NK-92 (cell line): ENCODE results near the gene YPEL1.
"Not testable (repeated sequence)": the region's sequence is repeated elsewhere in the genome, so short reads cannot be mapped to it uniquely, and the experiment has no call there.

Source experiments
- DNase-seq: peaks from one replicate; lab custom pipeline; 2025; ENCODE audit not compliant: unreplicated experiment; lab: John Stamatoyannopoulos, UW

Gene YPEL1

GRCh38 chr22:21701384-21701971 lies 34.1 kb downstream of the YPEL1 start:
- no peak for DNase-seq

- DNase-seq = no peak
Observed at GRCh38 chr22:21700822-21701221, 34.8 kb downstream of the YPEL1 start.

GRCh38 chr22:21699643-21700042 lies 36.0 kb downstream of the YPEL1 start:
- no peak for DNase-seq

- DNase-seq = no peak
Observed at GRCh38 chr22:21698430-21699329, 36.9 kb downstream of the YPEL1 start.

DNA sequence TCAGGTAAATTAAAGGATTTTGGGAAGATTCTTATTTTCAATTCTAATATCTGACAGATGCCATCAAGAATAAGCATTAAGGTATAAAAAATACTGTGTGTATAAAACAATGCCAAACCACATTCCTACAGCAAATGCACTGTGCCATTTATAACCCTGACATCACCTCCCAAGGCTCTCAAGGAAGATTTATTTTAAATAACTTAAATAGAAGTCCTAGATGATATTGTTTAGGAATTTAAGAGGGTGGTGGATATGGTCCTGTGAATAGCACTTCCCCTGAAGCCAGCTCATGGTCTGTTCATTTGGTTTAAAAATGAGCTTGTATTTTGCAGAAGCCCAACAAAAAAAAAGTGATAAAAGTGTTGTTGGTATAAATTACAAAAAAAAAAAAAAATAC lies 37.7 kb downstream of the YPEL1 start:
- no peak for DNase-seq

GRCh38 chr22:21697021-21697771 lies 38.4 kb downstream of the YPEL1 start:
- no peak for DNase-seq

DNA sequence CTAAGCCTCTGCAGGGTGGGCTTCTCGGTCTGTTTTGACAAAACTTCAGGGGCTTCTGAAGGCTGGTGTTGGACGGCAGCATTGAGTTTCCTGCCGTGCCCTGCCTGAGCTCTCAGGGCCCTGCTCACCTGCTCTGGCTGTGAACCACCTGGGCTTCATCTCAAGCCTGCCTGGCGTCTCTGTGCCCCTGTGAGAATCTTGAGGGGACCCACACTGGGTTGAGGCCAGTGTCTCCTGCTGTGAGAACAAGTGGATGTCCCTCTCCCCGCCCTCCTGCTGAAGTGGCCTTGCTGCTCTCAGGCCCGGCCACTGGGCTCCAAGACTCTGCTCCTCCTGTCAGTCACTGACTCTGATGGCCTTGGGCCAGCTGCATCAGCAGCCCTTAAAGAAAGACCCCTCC lies 39.5 kb downstream of the YPEL1 start:
- no peak for DNase-seq

GRCh38 chr22:21695430-21696085 lies 40.0 kb downstream of the YPEL1 start:
- DNase-seq = no peak

GRCh38 chr22:21694795-21695429 lies 40.7 kb downstream of the YPEL1 start:
- DNase-seq = no peak

DNA sequence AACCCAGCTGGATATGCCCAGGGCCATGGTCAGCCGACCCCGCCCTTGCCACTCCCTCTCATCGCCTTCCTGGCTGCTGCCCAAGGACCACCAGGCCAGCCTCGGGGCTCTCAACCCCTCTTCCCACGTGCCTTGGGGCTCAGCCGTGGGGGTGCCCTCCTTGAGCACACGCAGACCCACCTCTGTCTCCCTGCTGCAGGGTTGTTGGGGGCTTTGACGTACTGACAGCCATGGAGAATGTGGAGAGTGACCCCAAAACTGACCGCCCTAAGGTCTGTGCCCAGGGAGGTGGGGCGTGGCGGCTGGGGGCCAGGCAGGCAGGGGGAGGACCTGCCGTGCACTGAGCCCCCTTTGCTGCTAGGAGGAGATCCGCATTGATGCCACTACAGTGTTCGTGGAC lies 41.2 kb downstream of the YPEL1 start:
- no peak for DNase-seq

GRCh38 chr22:21693999-21694341 lies 41.6 kb downstream of the YPEL1 start:
- no peak for DNase-seq

- DNase-seq = no peak
Observed at GRCh38 chr22:21693333-21693998, 42.1 kb downstream of the YPEL1 start.

- DNase-seq = not testable (repeated sequence)
Observed at GRCh38 chr22:21692856-21693255, 42.7 kb downstream of the YPEL1 start.

DNA sequence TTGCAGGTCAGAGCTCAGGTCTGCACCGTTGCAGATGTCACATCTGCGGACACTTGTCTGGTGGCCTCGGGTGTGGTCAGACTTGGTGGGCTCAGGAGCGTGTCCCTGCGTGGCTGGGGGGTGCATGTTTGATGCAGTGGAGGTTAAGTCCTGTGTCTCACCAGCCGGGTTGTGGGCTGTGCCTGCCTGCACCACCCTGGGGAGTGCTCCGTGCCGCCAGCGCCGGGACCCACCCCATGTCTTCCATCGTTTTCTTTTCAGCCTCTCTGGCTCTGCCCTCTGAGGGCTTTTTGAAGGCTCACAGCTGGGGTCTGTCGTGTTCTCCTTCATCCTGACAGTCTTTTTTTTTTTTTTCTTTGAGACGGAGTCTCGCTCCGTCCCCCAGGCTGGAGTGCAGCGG lies 43.8 kb downstream of the YPEL1 start:
- DNase-seq = no peak

GRCh38 chr22:21690401-21690801 lies 45.2 kb downstream of the YPEL1 start:
- DNase-seq = no peak

GRCh38 chr22:21688706-21689381 lies 46.8 kb downstream of the YPEL1 start:
- no peak for DNase-seq

DNA sequence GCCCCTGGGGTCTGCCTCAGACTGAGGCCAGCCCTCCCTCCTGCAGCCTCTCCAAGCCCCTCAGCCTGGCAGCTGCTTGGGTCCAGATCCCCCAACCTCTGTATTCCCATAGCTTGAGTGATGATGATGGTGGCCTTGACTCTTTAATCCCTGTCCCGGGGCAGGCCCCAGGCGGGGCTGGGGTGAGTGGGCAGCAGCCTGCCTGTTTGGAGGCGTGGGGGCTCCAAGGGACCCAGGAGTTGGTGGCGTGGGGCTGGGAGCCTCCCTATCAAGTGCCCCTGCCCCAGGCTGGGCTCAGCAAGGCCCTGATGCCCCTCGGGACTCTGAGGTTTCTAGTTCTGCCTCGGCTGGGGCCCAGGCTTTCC lies 47.3 kb downstream of the YPEL1 start:
- no peak for DNase-seq

DNA sequence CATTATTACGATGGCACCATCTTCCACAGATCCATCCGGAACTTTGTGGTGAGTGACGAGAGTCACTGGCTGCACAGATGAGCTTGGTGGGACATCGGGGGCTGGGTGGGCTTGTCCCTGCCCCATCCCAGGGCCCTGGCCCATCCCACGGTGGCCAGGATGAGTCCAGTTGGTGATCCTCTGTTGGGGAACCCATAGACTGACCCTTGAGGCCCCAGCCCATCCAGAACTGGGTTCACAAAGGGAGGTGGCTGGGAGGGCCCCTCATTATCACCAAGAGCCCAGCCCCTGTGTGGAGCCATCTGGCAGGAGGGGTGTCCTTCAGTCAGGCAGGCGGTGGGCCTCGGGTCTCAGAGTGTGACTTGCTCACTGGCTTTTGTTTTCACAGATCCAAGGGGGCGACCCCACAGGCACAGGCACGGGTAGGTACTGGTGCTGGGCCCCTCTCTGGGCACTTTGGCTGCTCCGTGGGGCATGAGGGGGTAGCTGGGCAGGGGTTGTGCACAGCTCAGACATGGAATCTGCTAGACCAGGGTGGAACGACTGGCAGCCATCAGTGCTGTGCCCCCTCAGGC lies 47.8 kb downstream of the YPEL1 start:
- no peak for DNase-seq

GRCh38 chr22:21686634-21687393 lies 48.8 kb downstream of the YPEL1 start:
- no peak for DNase-seq
